Breast epithelium (tissue), 3 donors: Measurements from ENCODE around the gene RRP36.

ENCODE experiments used
- CTCF ChIP-seq, 3 donors: fragments of 450-650 bp; IDR thresholded peaks; one replicate each; pipeline ENCODE4 v1.5.1; 2016 to 2017; ENCODE audit warnings: antibody characterized with exemption in 3 of 3, mild to moderate bottlenecking in 3 of 3, moderate library complexity in 3 of 3
- POLR2A ChIP-seq: fragments of 450-650 bp; IDR thresholded peaks from one replicate; pipeline ENCODE4 v1.6.1; 2016; ENCODE audit warnings: antibody characterized with exemption, mild to moderate bottlenecking, moderate library complexity
- POLR2AphosphoS5 ChIP-seq, 3 donors: sonication (generic); formaldehyde crosslinking; IDR thresholded peaks; one replicate each; pipeline ENCODE4 v1.6.1; 2017; ENCODE audit warnings: antibody characterized with exemption in 3 of 3

- TF ChIP-seq CTCF (IDR thresholded peaks at IDR 0.05) (no peak), POLR2A (no peak), POLR2AphosphoS5 (IDR thresholded peaks at IDR 0.05) (no peak)
Observed at GRCh38 chr6:42973926-42974325, 47.5 kb upstream of the RRP36 start.
